Choroid plexus epithelial cell (primary cell): ENCODE measurements around the gene EBF3.

Experiments
- DNase-seq: peaks from one replicate; pipeline ENCODE4 v3.0.0-alpha.2; 2010; ENCODE audit warnings: low read depth
- H3K4me3 ChIP-seq: 2 replicates; pipeline ENCODE4 v1.5.1; 2011; ENCODE audit warnings: low read depth, mild to moderate bottlenecking, control low read depth, low read length, moderate library complexity
- TF ChIP-seq, protein P1 (sequence below): conservative IDR thresholded peaks from 2 replicates; pipeline ENCODE4 v1.5.1; 2011; ENCODE audit warnings: low read depth, mild to moderate bottlenecking, control low read depth, inconsistent platforms, low read length, moderate library complexity

EBF3 gene

GRCh38 chr10:129894698-129895097 lies 69.4 kb downstream of the EBF3 start:
- no peak for DNase-seq
- H3K4me3 ChIP-seq = no peak overlapping the region
- TF ChIP-seq, protein P1, sequence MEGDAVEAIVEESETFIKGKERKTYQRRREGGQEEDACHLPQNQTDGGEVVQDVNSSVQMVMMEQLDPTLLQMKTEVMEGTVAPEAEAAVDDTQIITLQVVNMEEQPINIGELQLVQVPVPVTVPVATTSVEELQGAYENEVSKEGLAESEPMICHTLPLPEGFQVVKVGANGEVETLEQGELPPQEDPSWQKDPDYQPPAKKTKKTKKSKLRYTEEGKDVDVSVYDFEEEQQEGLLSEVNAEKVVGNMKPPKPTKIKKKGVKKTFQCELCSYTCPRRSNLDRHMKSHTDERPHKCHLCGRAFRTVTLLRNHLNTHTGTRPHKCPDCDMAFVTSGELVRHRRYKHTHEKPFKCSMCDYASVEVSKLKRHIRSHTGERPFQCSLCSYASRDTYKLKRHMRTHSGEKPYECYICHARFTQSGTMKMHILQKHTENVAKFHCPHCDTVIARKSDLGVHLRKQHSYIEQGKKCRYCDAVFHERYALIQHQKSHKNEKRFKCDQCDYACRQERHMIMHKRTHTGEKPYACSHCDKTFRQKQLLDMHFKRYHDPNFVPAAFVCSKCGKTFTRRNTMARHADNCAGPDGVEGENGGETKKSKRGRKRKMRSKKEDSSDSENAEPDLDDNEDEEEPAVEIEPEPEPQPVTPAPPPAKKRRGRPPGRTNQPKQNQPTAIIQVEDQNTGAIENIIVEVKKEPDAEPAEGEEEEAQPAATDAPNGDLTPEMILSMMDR = no peak

- TF ChIP-seq, protein P1 = no peak
- DNase-seq = no peak
- H3K4me3 ChIP-seq = no peak overlapping the region
Observed at GRCh38 chr10:129893104-129894089, 70.7 kb downstream of the EBF3 start.

DNA sequence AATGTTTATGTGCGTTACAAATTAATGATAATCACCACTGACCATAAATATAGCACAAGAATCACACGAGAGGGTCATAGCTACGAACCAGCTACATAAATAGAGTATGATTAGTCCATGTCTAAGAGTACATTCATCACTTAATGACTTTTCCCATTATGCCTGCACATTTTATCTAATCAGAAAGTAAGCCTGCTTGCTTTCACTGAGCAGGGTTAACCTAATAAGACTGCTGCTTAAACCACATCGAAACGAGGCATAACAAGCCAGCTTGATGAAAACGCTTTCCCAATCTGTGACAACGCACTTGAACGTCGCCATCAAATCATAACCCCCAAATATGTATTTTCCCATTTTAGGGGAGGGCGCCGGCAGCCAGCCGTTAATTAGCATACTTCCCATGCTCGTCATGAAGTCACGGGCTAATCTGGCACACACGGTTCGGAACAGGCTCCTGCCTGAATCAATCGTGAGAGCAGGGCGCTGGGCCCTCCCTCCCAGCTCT lies 71.5 kb downstream of the EBF3 start:
- H3K4me3 ChIP-seq = no peak overlapping the region
- no peak for DNase-seq
- TF ChIP-seq, protein P1 = no peak

DNA sequence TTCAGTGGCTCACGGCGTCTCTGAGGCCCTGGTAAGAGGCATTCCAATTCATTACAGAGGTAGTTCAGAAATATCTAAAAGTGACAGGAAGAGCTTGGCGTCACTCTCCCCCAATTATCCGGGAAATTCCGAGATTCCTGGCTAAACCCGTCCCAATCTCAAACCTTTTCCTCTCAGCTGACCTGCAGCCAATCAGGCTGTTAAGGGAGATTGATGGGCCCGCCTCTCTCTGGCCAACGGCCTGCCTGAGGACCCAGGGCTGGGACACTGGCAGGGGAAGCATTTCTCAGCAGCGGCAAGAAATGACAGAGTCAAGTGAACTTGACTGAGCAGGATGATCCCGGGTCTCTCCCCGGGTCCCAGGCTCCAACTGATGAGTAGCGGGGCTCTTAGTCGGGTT lies 72.3 kb downstream of the EBF3 start:
- DNase-seq = no peak
- H3K4me3 ChIP-seq = no peak overlapping the region
- TF ChIP-seq, protein P1 = no peak

DNA sequence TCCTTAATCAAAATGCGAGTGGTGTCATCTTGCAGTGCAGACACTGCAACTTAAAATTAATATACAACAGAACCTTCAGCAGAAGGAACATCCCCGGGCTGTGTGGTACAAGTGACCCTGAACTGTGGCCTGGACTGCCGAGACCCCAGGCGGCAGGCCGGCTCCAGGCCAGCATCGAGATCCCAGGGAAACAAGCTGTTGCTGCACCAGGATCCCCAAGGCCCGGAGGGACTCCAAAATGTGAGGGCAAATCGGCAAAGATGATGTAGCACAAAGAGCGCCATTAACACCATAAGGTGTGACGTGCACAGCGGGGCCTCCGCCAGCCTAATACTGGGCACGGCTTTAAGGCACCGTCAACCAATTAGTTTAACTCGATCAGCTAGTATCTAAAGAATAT lies 73.9 kb downstream of the EBF3 start:
- TF ChIP-seq, protein P1 = no peak
- H3K4me3 ChIP-seq = no peak overlapping the region
- DNase-seq = no peak

DNA sequence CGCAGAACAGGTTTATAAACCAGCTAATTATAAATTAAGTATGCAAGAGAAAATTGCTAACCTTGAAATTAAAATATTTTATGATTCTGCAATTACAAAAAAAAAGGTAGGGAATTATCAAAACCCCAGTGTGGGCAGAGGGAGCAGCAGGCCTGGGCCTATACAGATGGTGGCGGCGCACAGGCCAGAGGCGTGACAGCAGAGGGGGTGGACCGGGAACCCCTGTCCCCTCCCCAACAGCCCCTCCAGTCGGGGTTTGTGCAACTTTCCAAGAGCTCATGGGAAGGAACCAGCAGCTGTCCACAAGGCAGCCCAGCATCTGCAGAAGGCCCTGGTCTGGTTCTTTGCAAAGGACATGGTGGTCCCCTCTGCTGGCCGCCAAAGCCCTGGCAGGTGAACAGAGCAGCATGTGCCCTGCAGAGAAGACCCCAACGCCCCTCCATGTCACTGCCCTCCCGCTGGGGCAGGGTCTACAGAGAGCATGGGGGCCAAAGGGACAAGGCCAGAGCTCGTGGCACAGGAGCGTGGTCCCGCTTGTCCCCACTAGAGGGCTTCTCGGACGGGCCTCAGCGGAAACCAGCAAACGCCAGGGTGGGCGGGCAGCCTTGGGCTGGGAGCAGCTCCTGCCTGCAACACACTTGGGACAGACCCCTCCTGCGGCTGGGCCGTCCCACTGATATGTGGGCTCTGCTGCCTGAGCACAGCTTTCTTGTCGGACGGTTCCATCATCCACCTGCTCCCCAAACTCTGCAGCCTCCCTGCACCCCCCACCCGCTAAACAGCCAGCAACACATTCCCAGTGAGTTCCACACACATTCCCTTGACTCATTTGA lies 75.1 kb downstream of the EBF3 start:
- TF ChIP-seq, protein P1 = peak; percentile 81
- H3K4me3 ChIP-seq = no peak overlapping the region
- DNase-seq = peak; percentile 52
